DOHH2 (cell line): ENCODE results near the gene PREX1.

Source experiments
- EZH2phosphoT487 ChIP-seq: fragments of 200-600 bp; sonication (generic); IDR thresholded peaks from 2 replicates; pipeline ENCODE4 v1.6.1; 2017; ENCODE audit warnings: borderline replicate concordance, mild to moderate bottlenecking, antibody characterized with exemption, low read length, moderate library complexity, mixed read lengths
- TF ChIP-seq, protein P1 (sequence below): fragments of 200-600 bp; sonication (generic); IDR thresholded peaks from one replicate; pipeline ENCODE4 v1.5.1; 2014; ENCODE audit warnings: antibody characterized with exemption, mild to moderate bottlenecking, low read depth, low read length; ENCODE audit not compliant: poor library complexity, severe bottlenecking

DNA sequence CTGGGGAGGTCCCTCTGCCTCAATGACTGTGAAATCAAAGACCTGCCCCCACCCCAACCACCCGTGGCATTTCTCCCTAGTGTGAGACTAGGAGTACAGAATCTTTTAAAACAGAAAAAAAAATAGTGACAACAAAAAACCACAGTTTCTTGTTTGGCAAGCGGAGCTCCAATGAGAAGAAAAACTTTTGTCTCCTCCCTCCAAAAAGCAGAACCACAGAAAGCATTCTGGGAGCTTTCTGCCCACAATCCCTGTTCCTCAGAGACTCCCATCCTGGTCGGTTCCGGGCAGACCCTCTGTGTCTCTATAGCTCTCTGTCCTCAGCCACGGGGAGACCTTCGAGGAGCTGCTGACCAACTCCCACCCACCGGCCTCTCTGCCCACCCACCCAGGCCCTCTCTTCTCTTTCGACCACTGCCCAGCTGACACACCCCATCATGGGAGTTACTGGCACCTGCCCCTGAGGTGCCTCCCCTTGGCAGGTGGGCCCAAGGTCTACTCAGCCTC, 4.9 kb downstream of the PREX1 start:
- TF ChIP-seq, protein P1, sequence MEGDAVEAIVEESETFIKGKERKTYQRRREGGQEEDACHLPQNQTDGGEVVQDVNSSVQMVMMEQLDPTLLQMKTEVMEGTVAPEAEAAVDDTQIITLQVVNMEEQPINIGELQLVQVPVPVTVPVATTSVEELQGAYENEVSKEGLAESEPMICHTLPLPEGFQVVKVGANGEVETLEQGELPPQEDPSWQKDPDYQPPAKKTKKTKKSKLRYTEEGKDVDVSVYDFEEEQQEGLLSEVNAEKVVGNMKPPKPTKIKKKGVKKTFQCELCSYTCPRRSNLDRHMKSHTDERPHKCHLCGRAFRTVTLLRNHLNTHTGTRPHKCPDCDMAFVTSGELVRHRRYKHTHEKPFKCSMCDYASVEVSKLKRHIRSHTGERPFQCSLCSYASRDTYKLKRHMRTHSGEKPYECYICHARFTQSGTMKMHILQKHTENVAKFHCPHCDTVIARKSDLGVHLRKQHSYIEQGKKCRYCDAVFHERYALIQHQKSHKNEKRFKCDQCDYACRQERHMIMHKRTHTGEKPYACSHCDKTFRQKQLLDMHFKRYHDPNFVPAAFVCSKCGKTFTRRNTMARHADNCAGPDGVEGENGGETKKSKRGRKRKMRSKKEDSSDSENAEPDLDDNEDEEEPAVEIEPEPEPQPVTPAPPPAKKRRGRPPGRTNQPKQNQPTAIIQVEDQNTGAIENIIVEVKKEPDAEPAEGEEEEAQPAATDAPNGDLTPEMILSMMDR, result no peak
- no peak for TF ChIP-seq EZH2phosphoT487
